Tibial artery (tissue), 4 donors: ENCODE data around the gene VWA5A.

Source experiments
- DNase-seq, 2 donors: peaks; one replicate each; pipeline ENCODE4 v3.0.0-alpha.2; 2019
- H3K27ac ChIP-seq, 2 donors: fragments of 200-600 bp; sonication (generic) in 1 of 2; 1 replicate in 1 of 2; 2 replicates in 1 of 2; pipeline ENCODE4 v1.5.1; 2018 to 2019; ENCODE audit warnings: mild to moderate bottlenecking in 1 of 2
- H3K27me3 ChIP-seq, 2 donors: fragments of 200-600 bp; sonication (generic) in 1 of 2; one replicate each; pipeline versions ENCODE4 v1.5.1 to v1.6.0; 2016 to 2019
- H3K36me3 ChIP-seq, 3 donors: fragments of 200-600 bp; sonication (generic) in 2 of 3; one replicate each; pipeline ENCODE4 v1.5.1; 2016 to 2019; ENCODE audit warnings: mild to moderate bottlenecking in 2 of 3
- H3K4me1 ChIP-seq, 4 donors: fragments of 200-600 bp; sonication (generic) in 2 of 4; 1 replicate in 3 of 4; 2 replicates in 1 of 4; pipeline ENCODE4 v1.5.1; 2016 to 2019
- H3K4me3 ChIP-seq, 2 donors: fragments of 200-600 bp; sonication (generic) in 1 of 2; 1 replicate in 1 of 2; 2 replicates in 1 of 2; pipeline ENCODE4 v1.5.1; 2018 to 2019; ENCODE audit warnings: mild to moderate bottlenecking in 2 of 2
- H3K9me3 ChIP-seq, 3 donors: fragments of 200-600 bp; sonication (generic) in 1 of 3; one replicate each; pipeline ENCODE4 v1.5.1; 2016 to 2019
- CTCF ChIP-seq, 2 experiments: fragments of 200-600 bp in 1 of 2; fragments of 450-650 bp in 1 of 2; IDR thresholded peaks; one replicate each; pipeline ENCODE4 v1.5.1; 2017 to 2019; ENCODE audit warnings: antibody characterized with exemption in 2 of 2, mild to moderate bottlenecking in 1 of 2, moderate library complexity in 1 of 2
- intact Hi-C: fragments of 100-400 bp; cut with DNase I; formaldehyde crosslinking; loops from one replicate; pipeline ENCODE4 v1.15.0; 2023; ENCODE audit warnings: low total_unique reads

VWA5A gene

GRCh38 chr11:124150684-124151083 is 35.4 kb downstream of the VWA5A start:
- Histone ChIP-seq H3K4me3 (no peak overlapping the region), H3K27me3 (no peaks in the 10 kb centered on the region), H3K27ac (no peak overlapping the region), H3K9me3 (no peaks in the 10 kb centered on the region), H3K36me3 (peaks cover 14 to 22% (median 17%) of the 10 kb centered on the region in 3 donors), H3K4me1 (no peaks in the 10 kb centered on the region)
- intact Hi-C loops: no loop called here
- DNase-seq: no peak
- TF ChIP-seq CTCF (IDR thresholded peaks at IDR 0.05): no peak

- H3K4me3 ChIP-seq: no peak overlapping the region
- no peaks in the 10 kb centered on the region for H3K4me1 ChIP-seq
- intact Hi-C loops: no loop called here
- TF ChIP-seq CTCF (IDR thresholded peaks at IDR 0.05): no peak
- H3K27ac ChIP-seq: no peak overlapping the region
- no peaks in the 10 kb centered on the region for H3K9me3 ChIP-seq
- DNase-seq: no peak
- H3K36me3 ChIP-seq: peaks cover 4 to 6% (median 4%) of the 10 kb centered on the region in 3 donors
- no peaks in the 10 kb centered on the region for H3K27me3 ChIP-seq
Observed at GRCh38 chr11:124152770-124153407, 37.6 kb downstream of the VWA5A start.

- Histone ChIP-seq H3K4me1 (no peaks in the 10 kb centered on the region), H3K36me3 (peaks cover 0 to 6% (median 4%) of the 10 kb centered on the region in 3 donors), H3K4me3 (no peak overlapping the region), H3K9me3 (no peaks in the 10 kb centered on the region), H3K27me3 (no peaks in the 10 kb centered on the region), H3K27ac (no peak overlapping the region)
- TF ChIP-seq CTCF (IDR thresholded peaks at IDR 0.05): no peak
- no peak for DNase-seq
- intact Hi-C loops: no loop called here
Observed at GRCh38 chr11:124153821-124154220, 38.6 kb downstream of the VWA5A start.

GRCh38 chr11:124159481-124159880 is 44.2 kb downstream of the VWA5A start:
- H3K4me1 ChIP-seq: no peaks in the 10 kb centered on the region
- no peak for DNase-seq
- no peaks in the 10 kb centered on the region for H3K27me3 ChIP-seq
- no peaks in the 10 kb centered on the region for H3K36me3 ChIP-seq
- no peak for TF ChIP-seq CTCF (IDR thresholded peaks at IDR 0.05)
- H3K4me3 ChIP-seq: no peak overlapping the region
- no peak overlapping the region for H3K27ac ChIP-seq
- H3K9me3 ChIP-seq: no peaks in the 10 kb centered on the region
- intact Hi-C loops: no loop called here

GRCh38 chr11:124160986-124161385 is 45.7 kb downstream of the VWA5A start:
- Histone ChIP-seq H3K9me3 (no peaks in the 10 kb centered on the region), H3K36me3 (no peaks in the 10 kb centered on the region), H3K27me3 (no peaks in the 10 kb centered on the region), H3K27ac (no peak overlapping the region), H3K4me3 (no peak overlapping the region), H3K4me1 (no peaks in the 10 kb centered on the region)
- intact Hi-C loops: no loop called here
- no peak for DNase-seq
- TF ChIP-seq CTCF (IDR thresholded peaks at IDR 0.05): no peak

GRCh38 chr11:124167826-124168231 is 52.6 kb downstream of the VWA5A start:
- TF ChIP-seq CTCF (IDR thresholded peaks at IDR 0.05): no peak
- H3K4me1 ChIP-seq: no peaks in the 10 kb centered on the region
- H3K27ac ChIP-seq: no peak overlapping the region
- no peaks in the 10 kb centered on the region for H3K27me3 ChIP-seq
- DNase-seq: no peak
- intact Hi-C loops: no loop called here
- H3K36me3 ChIP-seq: no peaks in the 10 kb centered on the region
- no peak overlapping the region for H3K4me3 ChIP-seq
- H3K9me3 ChIP-seq: no peaks in the 10 kb centered on the region
